ENCODE measurements around the gene ZNF488. TPM values are rescaled to one million over a fixed set of nuclear protein-coding genes. Genes with fewer than 3 reads are reported as not detected.

ZNF488 gene
- total RNA-seq, 1 donor from 2014 or later: not detected

- ChIA-PET CTCF (no interaction called here), POLR2A (no interaction called here)
- no peaks in the 10 kb centered on the region for H3K9me3 Mint-ChIP-seq
- peaks cover 2% of the 10 kb centered on the region for H3K27me3 Mint-ChIP-seq
- ATAC-seq (ENCODE audit: low read depth) (no peak), DNase-seq (no peak)
- H3K4me3 Mint-ChIP-seq: no peak overlapping the region
- no peak for TF ChIP-seq CTCF (IDR thresholded peaks at IDR 0.05)
- intact Hi-C loops (cut with micrococcal nuclease): no loop called here
- no peak overlapping the region for H3K27ac Mint-ChIP-seq
- no peaks in the 10 kb centered on the region for H3K36me3 Mint-ChIP-seq (ENCODE audit: low read depth)
- no peaks in the 10 kb centered on the region for H3K4me1 Mint-ChIP-seq
These were observed 66.8 kb downstream of the ZNF488 start for GRCh38 chr10:47317251-47317650.

- DNase-seq (no peak), ATAC-seq (ENCODE audit: low read depth) (no peak)
- Mint-ChIP-seq H3K27me3 (no peaks in the 10 kb centered on the region), H3K27ac (no peak overlapping the region), H3K36me3 (ENCODE audit: low read depth) (no peaks in the 10 kb centered on the region), H3K4me1 (no peaks in the 10 kb centered on the region), H3K4me3 (no peak overlapping the region), H3K9me3 (no peaks in the 10 kb centered on the region)
- ChIA-PET POLR2A (no interaction called here), CTCF (interaction anchor here (0.8 kb wide), 1 partner anchor 268 kb away, joined by 4 read pairs; no protein-coding TSS in a partner anchor)
- no peak for TF ChIP-seq CTCF (IDR thresholded peaks at IDR 0.05)
- intact Hi-C loops (cut with micrococcal nuclease): no loop called here
These were observed 68.0 kb downstream of the ZNF488 start for GRCh38 chr10:47316131-47316530.

Other genes with a start within 250 kb of the ZNF488 start
- gene GDF10, start 84.1 kb downstream of the ZNF488 start, total RNA-seq: not detected in 2 replicates
- gene GDF2, start 61.8 kb downstream of the ZNF488 start, total RNA-seq: not detected in 2 replicates
- not detected in 2 replicates for gene RBP3, start 35.9 kb downstream of the ZNF488 start, total RNA-seq
- not detected in 2 replicates for gene ANXA8, start 99.8 kb upstream of the ZNF488 start, total RNA-seq
- gene FAM25G, start 107.4 kb upstream of the ZNF488 start, total RNA-seq: 1.2 TPM in 1 of 2 replicates, not detected in the other
- gene AGAP9, start 139.3 kb upstream of the ZNF488 start, total RNA-seq: 6.1 and 7.7 TPM in 2 replicates